Vagina (tissue), 2 donors: Measurements from ENCODE around the gene FMN2.

Experiments used
- CTCF ChIP-seq, 3 experiments: fragments of 450-650 bp in 2 of 3; fragments of 200-600 bp in 1 of 3; sonication (generic) in 1 of 3; IDR thresholded peaks; one replicate each; pipeline ENCODE4 v1.5.1; 2017 to 2019; ENCODE audit warnings: antibody characterized with exemption in 3 of 3, mild to moderate bottlenecking in 2 of 3, moderate library complexity in 2 of 3
- POLR2A ChIP-seq, 2 donors: fragments of 450-650 bp; IDR thresholded peaks; one replicate each; pipeline ENCODE4 v1.6.1; 2017; ENCODE audit warnings: antibody characterized with exemption in 2 of 2, mild to moderate bottlenecking in 2 of 2, moderate library complexity in 2 of 2
- POLR2AphosphoS5 ChIP-seq, 2 donors: sonication (generic); formaldehyde crosslinking; IDR thresholded peaks; one replicate each; pipeline ENCODE4 v1.9.0; 2017; ENCODE audit warnings: antibody characterized with exemption in 2 of 2, mild to moderate bottlenecking in 2 of 2, low read depth in 1 of 2; ENCODE audit not compliant: insufficient read depth in 1 of 2

GRCh38 chr1:240314845-240315801, 223.4 kb downstream of the FMN2 start:
- TF ChIP-seq POLR2AphosphoS5 (IDR thresholded peaks at IDR 0.05; ENCODE audit: insufficient read depth in 1 of 2, low read depth in 1 of 2) = no peak
- TF ChIP-seq CTCF (IDR thresholded peaks at IDR 0.05) = no peak
- TF ChIP-seq POLR2A (IDR thresholded peaks at IDR 0.05) = no peak
